BE2C (cell line): ENCODE data around the gene ABHD12B.

Experiments
- DNase-seq: peaks from one replicate; pipeline ENCODE4 v3.0.0-alpha.2; 2020
- H3K27me3 ChIP-seq: fragments of 250-450 bp; sonication (Bioruptor Pico); 2 replicates; pipeline ENCODE4 v1.5.1; 2020; ENCODE audit warnings: mild to moderate bottlenecking
- H3K36me3 ChIP-seq: fragments of 250-450 bp; sonication (Bioruptor Pico); 2 replicates; pipeline ENCODE4 v1.5.1; 2020; ENCODE audit warnings: mild to moderate bottlenecking
- H3K4me1 ChIP-seq: fragments of 250-450 bp; sonication (Bioruptor Pico); 2 replicates; pipeline ENCODE4 v1.5.1; 2020
- H3K4me3 ChIP-seq: 2 replicates; pipeline ENCODE4 v1.5.1; 2011; ENCODE audit warnings: low read depth, low read length
- H3K9me3 ChIP-seq: fragments of 250-450 bp; sonication (Bioruptor Pico); 2 replicates; pipeline ENCODE4 v1.5.1; 2020
- TF ChIP-seq, protein P1 (sequence below): IDR thresholded peaks from 2 replicates; pipeline ENCODE4 v1.5.1; 2012; ENCODE audit warnings: mild to moderate bottlenecking, low read depth, low read length

Gene ABHD12B

DNA sequence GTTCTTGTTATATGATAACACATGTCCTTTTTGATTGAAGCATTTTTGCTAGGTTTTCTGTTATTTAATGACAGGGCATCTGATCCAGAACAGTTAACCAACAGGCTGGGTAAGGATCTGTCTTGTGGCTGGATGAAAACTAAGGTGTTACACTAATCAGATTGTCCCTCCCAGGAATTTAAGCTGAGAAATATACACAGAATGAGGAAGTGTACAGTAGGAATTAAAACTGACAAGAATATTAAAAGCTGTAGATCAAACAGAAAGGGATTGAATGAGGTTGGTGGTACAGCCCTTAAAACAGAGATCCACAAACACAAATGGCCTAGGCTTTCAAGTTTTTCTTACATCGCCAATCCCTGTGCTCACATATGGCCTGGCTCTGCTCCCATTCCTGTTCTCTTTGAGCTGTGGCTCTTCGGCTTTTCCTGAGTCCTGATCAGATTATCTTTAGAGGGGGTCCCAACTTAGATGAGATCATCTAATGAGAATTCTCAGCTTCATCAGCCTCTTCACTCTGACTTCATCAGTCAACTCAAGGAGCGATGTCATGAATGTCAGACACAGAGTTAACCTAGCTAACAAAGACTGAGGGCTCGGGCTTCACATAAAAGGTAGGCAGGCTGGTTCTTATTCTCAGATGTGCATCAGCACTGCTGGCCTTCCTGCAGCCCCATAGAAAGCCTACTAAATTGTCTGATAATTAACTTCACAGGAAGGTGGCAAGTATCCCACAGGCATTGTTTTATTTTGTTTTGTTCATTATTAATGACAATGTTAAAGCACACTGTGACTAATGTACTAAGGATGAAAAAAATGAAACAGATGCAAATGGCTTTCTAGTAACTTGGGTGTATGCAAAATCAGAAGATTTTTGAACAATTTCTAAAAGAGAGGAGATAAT is 61.0 kb downstream of the ABHD12B start:
- H3K36me3 ChIP-seq: no peaks in the 10 kb centered on the region
- TF ChIP-seq, protein P1, sequence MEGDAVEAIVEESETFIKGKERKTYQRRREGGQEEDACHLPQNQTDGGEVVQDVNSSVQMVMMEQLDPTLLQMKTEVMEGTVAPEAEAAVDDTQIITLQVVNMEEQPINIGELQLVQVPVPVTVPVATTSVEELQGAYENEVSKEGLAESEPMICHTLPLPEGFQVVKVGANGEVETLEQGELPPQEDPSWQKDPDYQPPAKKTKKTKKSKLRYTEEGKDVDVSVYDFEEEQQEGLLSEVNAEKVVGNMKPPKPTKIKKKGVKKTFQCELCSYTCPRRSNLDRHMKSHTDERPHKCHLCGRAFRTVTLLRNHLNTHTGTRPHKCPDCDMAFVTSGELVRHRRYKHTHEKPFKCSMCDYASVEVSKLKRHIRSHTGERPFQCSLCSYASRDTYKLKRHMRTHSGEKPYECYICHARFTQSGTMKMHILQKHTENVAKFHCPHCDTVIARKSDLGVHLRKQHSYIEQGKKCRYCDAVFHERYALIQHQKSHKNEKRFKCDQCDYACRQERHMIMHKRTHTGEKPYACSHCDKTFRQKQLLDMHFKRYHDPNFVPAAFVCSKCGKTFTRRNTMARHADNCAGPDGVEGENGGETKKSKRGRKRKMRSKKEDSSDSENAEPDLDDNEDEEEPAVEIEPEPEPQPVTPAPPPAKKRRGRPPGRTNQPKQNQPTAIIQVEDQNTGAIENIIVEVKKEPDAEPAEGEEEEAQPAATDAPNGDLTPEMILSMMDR: no peak

DNA sequence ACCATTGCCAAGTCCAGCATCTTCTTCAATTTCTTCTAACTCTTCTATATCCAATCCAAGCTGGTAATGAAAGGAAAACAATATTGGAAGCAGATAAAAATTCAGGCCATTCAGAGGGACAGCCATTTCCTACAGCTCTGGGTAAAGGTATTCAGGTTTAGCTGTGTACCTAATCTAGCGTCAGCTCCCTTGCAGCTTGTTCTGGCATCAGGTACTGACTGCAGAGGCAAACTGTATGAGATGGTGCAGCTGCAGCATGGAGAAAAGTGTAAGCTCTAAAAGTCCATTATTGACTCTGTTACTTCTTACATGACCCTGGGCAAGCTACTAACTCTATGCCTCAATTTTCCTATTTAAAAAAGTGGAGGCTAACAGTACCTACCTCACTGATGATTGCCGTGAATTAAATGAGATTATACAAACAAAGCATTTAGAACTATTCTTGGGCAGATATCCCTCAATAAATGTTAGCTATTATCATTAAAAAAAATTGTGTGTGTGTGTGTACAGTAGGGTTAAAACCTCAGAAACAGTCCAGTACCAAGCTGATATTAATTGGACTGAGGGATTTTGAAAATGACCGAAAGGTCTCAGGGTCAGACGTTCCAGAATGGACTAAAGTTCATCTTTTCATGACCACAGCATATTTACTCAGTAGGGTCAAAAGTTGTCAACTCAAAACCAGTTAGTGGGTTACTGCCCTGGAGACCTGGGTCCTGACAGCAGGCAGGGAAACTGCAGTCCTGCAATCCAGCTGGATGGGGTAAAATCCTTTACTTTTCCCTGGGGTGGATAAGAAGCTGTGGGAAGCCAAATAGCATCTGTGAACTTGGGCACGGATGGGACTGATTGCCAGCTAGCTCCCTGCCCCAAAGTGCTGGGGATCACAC is 63.5 kb downstream of the ABHD12B start:
- no peak overlapping the region for H3K4me3 ChIP-seq
- DNase-seq: no peak
- TF ChIP-seq, protein P1: no peak
- no peaks in the 10 kb centered on the region for H3K9me3 ChIP-seq
- peaks cover 11% of the 10 kb centered on the region for H3K4me1 ChIP-seq
- H3K36me3 ChIP-seq: no peaks in the 10 kb centered on the region
- H3K27me3 ChIP-seq: no peaks in the 10 kb centered on the region

More for the DNA sequence above, 61.0 kb downstream of the ABHD12B start:
- no peak for DNase-seq
- Histone ChIP-seq H3K4me1 (peaks cover 11% of the 10 kb centered on the region), H3K27me3 (no peaks in the 10 kb centered on the region), H3K4me3 (no peak overlapping the region), H3K9me3 (no peaks in the 10 kb centered on the region)

DNA sequence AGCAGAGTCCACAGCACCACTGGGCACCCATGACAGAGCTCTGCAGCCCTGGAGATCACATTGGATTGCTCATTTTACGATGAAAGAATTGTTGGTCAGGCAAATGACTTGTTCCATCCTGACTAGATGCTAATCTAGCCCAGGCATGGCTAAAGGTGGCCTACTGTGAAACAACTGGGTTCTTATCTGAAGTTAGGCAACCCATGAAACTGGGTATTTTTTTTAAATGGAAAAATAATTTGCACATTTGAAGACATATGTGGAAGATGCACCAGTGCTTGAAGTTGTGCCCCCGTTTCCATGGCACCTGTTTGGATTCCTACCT is 64.1 kb downstream of the ABHD12B start:
- Histone ChIP-seq H3K27me3 (no peaks in the 10 kb centered on the region), H3K36me3 (no peaks in the 10 kb centered on the region), H3K4me1 (peaks cover 11% of the 10 kb centered on the region), H3K4me3 (no peak overlapping the region), H3K9me3 (no peaks in the 10 kb centered on the region)
- DNase-seq: no peak
- TF ChIP-seq, protein P1: no peak

DNA sequence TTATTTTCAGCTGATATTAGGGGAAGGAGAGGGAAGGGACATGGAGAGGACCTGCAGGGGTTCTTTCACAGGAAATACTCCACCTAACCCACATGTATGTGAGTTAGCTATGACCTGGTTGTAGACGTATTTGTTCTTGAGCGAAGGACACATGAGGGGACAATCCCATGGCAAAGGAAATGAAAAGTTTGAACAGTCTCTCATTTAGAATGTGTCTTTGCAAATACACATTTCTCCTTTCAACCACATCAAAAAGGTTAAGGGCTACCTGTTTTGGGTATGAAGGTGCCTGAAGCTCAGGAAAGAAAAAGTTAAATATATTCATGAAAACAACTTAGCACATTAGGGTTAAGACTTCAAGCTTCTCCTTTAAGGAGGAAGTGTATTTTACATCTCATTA is 65.0 kb downstream of the ABHD12B start:
- no peak for DNase-seq
- Histone ChIP-seq H3K9me3 (no peaks in the 10 kb centered on the region), H3K36me3 (no peaks in the 10 kb centered on the region), H3K27me3 (no peaks in the 10 kb centered on the region), H3K4me1 (peaks cover 10% of the 10 kb centered on the region), H3K4me3 (no peak overlapping the region)
- TF ChIP-seq, protein P1: no peak

DNA sequence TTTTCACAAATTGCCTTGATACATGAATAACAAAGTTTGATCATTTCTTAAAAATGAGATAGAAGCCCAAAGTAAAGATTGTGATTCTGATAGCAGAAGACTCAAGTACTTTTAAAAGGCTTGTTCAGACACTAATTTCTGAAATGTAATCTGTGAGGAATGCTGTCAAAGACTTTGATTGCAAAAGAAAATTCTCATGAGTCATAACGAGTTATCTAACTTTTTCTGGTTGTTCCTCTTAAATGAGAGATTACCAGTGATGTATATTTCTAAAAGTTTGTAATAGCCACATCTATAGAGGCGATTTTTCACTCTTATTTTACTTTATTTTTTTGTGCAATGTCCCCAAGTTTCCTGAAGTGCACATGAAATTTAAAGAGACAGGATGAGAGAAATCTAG is 65.5 kb downstream of the ABHD12B start:
- TF ChIP-seq, protein P1: no peak
- H3K9me3 ChIP-seq: no peaks in the 10 kb centered on the region
- peaks cover 6% of the 10 kb centered on the region for H3K4me1 ChIP-seq
- H3K27me3 ChIP-seq: no peaks in the 10 kb centered on the region
- no peak for DNase-seq
- H3K36me3 ChIP-seq: no peaks in the 10 kb centered on the region
- H3K4me3 ChIP-seq: no peak overlapping the region
